ENCODE measurements around the gene MEIS3.

GRCh38 chr19:47370045-47370611 is 49.2 kb downstream of the MEIS3 start:
- TF ChIP-seq CTCF (IDR thresholded peaks at IDR 0.05) (no peak), EP300 (IDR thresholded peaks at IDR 0.05) (no peak), POLR2A (IDR thresholded peaks at IDR 0.05) (no peak)
